GM12873 (cell line): ENCODE measurements around the gene H1-8.

ENCODE experiments used
- CTCF ChIP-seq: IDR thresholded peaks from 2 replicates; pipeline ENCODE4 v1.5.1; 2012; ENCODE audit warnings: low read depth, mild to moderate bottlenecking, moderate library complexity, low read length, control low read depth; ENCODE audit not compliant: insufficient read depth; ENCODE audit errors: missing control alignments

H1-8 gene

GRCh38 chr3:129543156-129543790, at the start of gene H1-8:
Gene H1-8, plus strand, starts transcription at chr3:129543175. Its CDS starts 44 bp downstream, at chr3:129543219.
- TF ChIP-seq CTCF: no peak

- no peak for TF ChIP-seq CTCF
These were observed 49.8 kb upstream of the H1-8 start for GRCh38 chr3:129493206-129493605.

GRCh38 chr3:129500334-129500658, 42.7 kb upstream of the H1-8 start:
- TF ChIP-seq CTCF: no peak

- no peak for TF ChIP-seq CTCF
These were observed 41.3 kb upstream of the H1-8 start for GRCh38 chr3:129501630-129502029.

- no peak for TF ChIP-seq CTCF
These were observed 40.1 kb upstream of the H1-8 start for GRCh38 chr3:129502641-129503408.

- no peak for TF ChIP-seq CTCF
These were observed 39.3 kb upstream of the H1-8 start for GRCh38 chr3:129503471-129504291.
